NCI-H1417 treated with DMSO at 0.1 percent for 48 hours (cell line): ENCODE data around the gene ORAI3.
A peak's percentile ranks its signal among the peaks of the same experiment; 100 is the strongest.

Experiments used
- DNase-seq: peaks from one replicate; lab custom pipeline; 2025; lab: John Stamatoyannopoulos, UW

Gene ORAI3

DNA sequence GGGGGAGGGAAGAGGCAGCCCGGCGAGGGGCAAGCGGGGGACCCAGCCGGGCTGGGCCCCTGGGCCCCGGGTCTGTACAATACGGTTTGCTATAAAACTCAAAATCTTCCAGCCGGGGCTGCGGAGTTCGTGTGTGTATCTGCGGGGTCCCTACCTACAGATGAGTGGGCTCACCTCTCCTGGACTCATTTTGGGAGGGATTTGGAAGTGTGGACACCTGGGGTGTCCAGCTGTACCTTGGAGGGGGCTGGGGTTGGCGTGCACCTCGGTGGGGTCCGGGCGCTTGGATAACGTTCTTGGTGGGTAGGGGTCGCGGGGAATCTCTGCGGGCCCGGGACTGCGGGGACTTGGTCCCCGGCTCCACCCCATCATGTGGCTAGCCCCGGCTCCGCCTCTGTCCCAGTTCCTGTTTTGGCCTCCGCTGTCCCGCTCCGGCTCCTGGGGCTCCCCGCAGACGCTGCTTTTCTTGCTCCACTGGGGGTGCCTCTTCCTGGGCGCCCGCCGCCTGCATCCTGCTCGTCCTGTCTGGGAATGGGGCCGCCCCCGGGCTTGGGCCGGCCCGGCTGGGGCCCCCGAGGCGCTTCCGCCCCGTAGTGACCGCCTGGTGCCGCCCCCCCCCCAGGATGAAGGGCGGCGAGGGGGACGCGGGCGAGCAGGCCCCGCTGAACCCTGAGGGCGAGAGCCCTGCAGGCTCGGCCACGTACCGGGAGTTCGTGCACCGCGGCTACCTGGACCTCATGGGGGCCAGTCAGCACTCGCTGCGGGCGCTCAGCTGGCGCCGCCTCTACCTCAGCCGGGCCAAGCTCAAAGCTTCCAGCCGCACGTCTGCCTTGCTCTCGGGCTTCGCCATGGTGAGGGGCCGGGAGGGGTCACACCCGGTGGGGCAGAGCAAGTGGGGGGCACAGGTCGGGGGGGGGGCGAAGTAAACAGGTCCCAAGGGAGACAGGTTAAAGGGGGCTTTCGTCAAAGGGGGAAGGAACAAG lies at the start of gene ORAI3:
TSS of gene ORAI3 (plus strand) at position 402 of the 983 bp plus-strand sequence. CDS start at position 624, 222 bp downstream.
- no peak for DNase-seq

- DNase-seq = no peak
These were observed 49.1 kb upstream of the ORAI3 start for GRCh38 chr16:30899794-30900193.

GRCh38 chr16:30900588-30900987 lies 48.3 kb upstream of the ORAI3 start:
- no peak for DNase-seq

- DNase-seq = no peak
These were observed 47.5 kb upstream of the ORAI3 start for GRCh38 chr16:30901201-30902028.

DNA sequence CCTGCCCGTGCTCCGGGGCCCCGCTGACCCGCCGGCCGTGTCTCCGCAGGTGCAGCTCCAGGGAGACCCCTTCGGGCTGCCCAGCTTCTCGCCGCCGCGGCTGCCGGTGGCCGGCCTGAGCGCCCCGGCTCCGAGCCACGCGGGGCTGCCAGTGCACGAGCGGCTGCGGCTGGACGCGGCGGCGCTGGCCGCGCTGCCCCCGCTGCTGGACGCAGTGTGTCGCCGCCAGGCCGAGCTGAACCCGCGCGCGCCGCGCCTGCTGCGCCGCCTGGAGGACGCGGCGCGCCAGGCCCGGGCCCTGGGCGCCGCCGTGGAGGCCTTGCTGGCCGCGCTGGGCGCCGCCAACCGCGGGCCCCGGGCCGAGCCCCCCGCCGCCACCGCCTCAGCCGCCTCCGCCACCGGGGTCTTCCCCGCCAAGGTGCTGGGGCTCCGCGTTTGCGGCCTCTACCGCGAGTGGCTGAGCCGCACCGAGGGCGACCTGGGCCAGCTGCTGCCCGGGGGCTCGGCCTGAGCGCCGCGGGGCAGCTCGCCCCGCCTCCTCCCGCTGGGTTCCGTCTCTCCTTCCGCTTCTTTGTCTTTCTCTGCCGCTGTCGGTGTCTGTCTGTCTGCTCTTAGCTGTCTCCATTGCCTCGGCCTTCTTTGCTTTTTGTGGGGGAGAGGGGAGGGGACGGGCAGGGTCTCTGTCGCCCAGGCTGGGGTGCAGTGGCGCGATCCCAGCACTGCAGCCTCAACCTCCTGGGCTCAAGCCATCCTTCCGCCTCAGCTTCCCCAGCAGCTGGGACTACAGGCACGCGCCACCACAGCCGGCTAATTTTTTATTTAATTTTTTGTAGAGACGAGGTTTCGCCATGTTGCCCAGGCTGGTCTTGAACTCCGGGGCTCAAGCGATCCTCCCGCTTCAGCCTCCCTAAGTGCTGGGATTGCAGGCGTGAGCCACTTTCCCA lies 46.6 kb upstream of the ORAI3 start:
- no peak for DNase-seq

DNA sequence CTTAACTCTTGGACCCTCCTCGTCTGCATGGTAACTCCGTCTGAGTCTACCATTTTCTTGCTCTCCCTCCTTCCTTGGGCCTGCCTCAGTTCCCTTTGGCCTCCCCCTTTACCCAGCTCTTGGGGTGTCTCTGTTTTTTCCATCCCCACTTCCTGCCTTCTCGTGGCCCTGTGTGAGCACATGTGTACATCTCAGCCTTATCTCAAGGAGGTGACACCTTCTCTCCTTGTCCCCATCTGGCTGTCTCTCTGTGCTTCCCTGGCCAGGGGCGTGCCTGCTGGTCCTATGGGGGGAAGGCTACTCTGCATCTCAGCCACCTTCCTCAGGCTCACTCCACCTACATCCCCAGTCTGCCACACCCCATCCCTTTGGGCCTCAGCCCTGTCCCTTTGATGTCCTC lies 45.9 kb upstream of the ORAI3 start:
- DNase-seq = no peak

DNA sequence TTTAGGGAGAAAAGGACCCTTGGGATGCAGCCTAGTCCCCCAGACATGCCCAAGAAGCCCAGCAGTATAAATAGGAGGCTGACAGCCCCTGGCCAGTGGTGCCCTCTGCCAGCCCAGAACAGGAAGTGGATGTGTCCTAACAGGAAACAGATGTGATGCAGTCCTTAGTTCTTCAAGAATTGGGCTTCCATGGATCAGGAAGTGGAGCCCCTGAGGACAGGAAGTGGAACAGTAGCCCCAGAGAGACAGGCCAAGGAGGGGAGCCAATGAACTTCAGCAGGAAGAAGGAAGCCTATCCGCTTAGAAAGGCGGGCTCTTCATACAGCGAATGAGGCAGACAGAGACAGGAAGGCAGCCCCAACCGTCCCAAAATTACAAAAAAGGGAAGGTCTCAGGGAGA lies 45.3 kb upstream of the ORAI3 start:
- DNase-seq = no peak

- DNase-seq = no peak
These were observed 44.6 kb upstream of the ORAI3 start for GRCh38 chr16:30904114-30904780.

GRCh38 chr16:30907064-30907463 lies 41.8 kb upstream of the ORAI3 start:
- DNase-seq = no peak

DNA sequence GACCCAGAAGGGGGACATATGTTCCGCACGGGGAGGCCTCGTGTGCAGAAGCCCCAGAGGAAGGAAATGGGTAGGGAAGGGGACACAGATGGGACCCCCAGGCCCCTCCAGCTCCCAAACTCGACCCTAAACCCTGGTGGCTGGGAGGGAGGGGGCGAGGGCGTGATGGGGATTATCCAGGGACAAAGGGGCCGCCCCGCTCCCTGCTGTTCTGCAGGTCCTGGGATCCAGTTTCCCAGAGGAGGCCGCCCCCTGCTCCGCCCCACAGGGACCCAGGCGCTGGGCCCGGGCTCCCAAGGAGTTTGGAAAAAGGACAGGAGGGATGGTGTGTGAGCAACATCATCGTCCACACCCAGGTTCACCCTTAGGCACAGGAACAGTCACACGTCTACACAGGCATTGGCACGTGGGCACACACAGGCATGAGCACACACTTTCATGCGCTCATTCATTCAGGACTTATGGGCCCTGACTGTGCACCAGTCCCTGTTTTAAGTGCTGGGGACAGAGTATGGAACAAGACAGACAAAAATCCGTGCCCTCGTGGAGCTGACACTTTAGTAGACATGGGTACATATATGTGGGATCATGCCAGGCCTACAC lies 38.3 kb upstream of the ORAI3 start:
- no peak for DNase-seq

DNA sequence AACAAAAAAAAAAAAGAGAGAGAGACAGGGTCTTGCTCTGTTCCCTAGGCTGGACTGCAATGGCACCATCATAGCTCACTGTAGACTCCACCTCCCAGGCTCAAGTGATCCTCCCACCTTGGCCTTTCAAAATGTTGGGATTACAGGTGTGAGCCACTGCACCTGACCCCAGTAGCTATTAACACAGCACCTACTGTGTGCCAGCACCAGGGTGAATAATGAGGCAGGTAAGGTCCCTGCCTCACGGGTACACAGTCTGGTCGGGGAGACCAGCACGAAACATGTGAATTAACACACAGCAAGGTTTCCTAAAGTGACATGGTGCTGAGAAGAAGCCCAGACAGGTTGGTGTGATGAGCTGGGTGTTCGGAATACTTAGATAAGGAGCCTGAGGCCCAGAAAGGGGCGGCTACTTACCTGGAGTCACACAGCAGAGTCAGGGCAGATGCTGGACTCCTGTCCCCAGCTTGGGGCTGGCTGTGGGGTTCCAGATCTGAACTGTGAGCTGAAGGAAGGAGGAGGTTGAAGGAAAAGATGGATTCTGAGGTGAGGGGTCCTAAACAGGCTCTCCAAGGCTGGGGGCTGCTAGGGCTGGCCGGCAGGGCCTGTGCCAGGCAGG lies 36.0 kb upstream of the ORAI3 start:
- no peak for DNase-seq

DNA sequence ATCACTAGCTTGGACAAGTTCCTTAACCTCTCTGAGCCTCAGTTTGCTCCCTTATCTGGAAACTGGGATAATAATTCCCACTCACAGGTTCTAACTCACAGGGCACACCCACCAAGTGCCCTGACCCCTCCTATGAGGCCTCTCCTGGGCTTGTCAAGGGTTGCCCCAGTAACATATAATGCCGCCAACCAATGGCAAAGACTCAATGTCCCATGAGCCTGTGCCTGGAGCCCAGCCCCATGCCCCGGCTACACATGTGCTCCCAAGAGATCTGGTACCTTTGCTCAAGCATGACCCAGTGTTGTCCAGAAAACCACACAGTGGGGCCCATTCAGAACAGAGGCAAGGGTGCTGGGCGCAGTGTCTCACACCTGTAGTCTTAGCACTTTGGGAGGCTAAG lies 34.0 kb upstream of the ORAI3 start:
- no peak for DNase-seq

DNA sequence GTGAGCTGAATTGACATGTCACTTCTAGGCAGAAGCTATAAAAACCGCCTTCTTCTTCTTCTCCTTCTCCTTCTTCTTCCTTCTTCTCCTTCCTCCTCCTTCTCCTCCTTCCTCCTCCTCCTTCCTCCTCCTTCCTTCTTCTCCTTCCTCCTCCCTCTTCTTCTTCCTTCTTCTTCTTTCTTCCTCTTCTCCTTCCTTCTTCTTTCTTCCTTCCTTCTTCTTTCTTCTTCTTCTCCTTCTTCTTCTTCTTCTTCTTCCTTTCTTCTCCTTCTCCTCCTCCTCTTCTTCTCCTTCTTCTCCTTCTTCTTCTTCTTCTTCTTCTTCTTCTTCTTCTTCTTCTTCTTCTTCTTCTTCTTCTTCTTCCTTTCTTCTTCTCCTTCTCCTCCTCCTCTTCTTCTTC lies 30.3 kb upstream of the ORAI3 start:
- no peak for DNase-seq

GRCh38 chr16:30920891-30921290 lies 28.0 kb upstream of the ORAI3 start:
- no peak for DNase-seq

- no peak for DNase-seq
These were observed 27.5 kb upstream of the ORAI3 start for GRCh38 chr16:30921459-30921747.

- peak; percentile 23 for DNase-seq
These were observed 27.0 kb upstream of the ORAI3 start for GRCh38 chr16:30921748-30922419.

- DNase-seq = peak; percentile 95
These were observed 26.4 kb upstream of the ORAI3 start for GRCh38 chr16:30922420-30922959.

- DNase-seq = peak; percentile 99
These were observed 25.8 kb upstream of the ORAI3 start for GRCh38 chr16:30922960-30923535.

DNA sequence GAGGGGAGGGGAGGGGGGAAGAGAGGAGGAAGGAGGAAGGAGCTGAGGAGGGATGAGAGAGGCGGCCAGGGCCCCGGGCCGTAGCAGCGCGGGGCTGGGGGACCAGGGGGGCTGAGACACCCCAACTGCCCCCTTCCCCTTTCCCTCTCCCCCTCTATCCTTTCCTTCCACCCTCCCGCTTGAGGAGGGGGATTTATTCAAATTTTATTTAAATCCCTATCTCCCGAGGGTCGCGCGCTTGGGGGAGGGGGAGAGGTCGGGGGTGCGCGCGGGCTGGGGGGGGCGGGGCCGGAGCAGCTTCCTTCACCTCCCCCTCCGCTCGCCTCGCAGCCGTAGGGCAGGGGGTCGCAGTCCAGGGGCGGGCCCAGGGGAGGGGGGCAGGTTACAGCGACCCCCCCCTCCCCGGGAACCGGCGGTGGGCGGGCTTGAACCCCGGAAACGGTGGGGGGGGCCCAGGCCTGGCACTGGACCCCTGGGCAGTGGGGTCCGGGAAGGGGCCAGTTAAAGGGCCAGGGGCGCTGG lies 25.3 kb upstream of the ORAI3 start, which contains the start of gene FBXL19:
TSS of gene FBXL19 (plus strand) at position 19 of the 522 bp plus-strand sequence. CDS start 2,183 bp downstream, outside the sequence.
- no peak for DNase-seq
